GM21717 (cell line): Measurements from ENCODE around the gene VSIG10L.

ENCODE experiments used
- ATAC-seq: cut with Tn5 transposase; IDR thresholded peaks from one replicate; pipeline ENCODE4 v1.9.1; 2021; ENCODE audit warnings: mild to moderate bottlenecking, moderate library complexity; ENCODE audit not compliant: unreplicated experiment

Gene VSIG10L

DNA sequence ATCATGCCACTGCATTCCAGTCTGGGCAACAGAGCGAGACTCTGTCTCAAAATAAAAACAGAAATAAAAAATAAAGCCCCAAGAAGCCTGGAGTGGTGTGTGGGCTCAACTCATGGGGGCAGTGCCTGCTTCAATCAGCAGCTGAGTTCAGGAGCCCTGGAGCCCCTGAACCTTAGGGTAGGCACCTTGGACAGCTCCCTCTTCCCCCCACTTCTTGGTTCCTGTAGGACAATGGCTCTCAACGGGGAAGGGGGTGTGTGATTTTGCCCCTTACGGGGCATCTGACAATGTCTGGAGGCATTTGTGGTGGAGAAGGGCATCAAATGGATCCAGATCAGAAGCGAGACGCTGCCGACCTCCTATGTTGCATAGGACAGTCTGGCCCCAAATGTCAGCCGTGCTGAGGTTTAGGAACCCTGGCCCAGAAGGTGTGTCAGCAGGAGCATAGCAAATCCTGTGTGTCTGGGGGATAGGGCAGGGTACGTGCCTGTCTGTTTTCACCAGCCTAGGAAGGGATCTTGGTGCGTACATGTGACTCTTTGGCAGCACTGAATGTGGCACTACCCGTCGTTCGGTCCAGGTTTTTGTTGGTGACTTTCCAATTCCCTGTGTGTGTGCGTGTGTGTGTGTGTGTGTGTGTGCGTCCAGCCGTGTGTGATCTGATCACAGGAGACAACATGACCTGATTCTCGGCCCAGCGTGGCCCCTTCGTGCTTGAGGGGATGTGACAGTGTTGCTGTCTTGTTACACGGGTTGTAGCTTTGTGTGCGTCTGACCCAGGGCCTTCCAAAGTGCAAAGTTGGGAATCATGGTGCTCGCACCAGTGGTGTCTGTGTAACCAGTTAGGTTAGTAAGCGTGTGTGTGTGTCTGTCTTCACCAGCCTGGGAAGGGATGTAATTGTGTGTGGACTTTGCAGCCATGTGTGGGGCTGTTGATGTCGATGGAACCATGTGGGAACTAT is 23.0 kb downstream of the VSIG10L start:
- no peak for ATAC-seq

DNA sequence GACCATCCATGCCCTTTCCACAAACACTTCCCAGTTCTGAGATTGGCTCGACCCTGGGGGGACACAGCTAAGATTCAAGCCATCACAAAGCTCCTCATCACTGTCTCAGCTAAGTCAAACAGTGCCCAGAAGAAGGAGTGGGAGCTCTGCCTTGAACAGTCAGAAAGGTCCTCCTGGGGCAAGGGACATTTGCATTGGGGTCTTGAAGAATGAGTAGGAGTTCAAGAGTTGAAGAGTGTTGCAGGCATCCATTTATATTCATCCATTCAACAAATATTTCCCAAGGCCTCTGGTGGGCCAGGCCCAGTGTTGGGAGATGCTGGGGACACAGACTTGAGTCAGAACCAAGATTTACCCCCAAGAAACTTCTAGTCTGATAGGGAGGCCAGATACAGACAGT is 24.0 kb downstream of the VSIG10L start:
- no peak for ATAC-seq

DNA sequence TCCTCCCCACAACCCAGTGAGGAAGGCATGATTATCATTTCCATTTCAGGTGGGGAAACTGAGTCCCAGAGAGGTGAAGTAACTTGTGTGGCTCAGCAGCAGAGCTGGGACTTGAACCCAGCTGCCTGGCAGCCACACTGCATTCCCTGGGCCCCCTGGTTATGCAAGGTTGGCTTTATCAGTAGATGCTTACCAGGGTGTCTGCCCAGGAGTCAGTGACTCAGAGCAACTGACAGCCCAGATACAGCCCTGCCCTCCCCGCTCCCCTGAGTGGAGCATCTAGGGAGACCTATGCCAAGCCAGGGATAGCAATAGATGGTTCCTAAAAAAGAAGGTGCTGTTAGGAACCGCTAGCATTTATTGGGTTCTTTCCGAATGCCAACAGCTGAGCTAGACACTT is 24.6 kb downstream of the VSIG10L start:
- ATAC-seq: no peak

- ATAC-seq: no peak
These were observed 25.3 kb downstream of the VSIG10L start for GRCh38 chr19:51316688-51317087.

GRCh38 chr19:51311351-51312257 is 30.3 kb downstream of the VSIG10L start, which contains the start of gene IGLON5:
Gene IGLON5, plus strand, starts transcription at chr19:51311644. Its CDS starts 204 bp downstream, at chr19:51311848.
- ATAC-seq: no peak

GRCh38 chr19:51305479-51305878 is 36.5 kb downstream of the VSIG10L start:
- no peak for ATAC-seq

- ATAC-seq: no peak
These were observed 40.7 kb downstream of the VSIG10L start for GRCh38 chr19:51301266-51301665.

- ATAC-seq: no peak
These were observed 44.5 kb downstream of the VSIG10L start for GRCh38 chr19:51297406-51297805.

DNA sequence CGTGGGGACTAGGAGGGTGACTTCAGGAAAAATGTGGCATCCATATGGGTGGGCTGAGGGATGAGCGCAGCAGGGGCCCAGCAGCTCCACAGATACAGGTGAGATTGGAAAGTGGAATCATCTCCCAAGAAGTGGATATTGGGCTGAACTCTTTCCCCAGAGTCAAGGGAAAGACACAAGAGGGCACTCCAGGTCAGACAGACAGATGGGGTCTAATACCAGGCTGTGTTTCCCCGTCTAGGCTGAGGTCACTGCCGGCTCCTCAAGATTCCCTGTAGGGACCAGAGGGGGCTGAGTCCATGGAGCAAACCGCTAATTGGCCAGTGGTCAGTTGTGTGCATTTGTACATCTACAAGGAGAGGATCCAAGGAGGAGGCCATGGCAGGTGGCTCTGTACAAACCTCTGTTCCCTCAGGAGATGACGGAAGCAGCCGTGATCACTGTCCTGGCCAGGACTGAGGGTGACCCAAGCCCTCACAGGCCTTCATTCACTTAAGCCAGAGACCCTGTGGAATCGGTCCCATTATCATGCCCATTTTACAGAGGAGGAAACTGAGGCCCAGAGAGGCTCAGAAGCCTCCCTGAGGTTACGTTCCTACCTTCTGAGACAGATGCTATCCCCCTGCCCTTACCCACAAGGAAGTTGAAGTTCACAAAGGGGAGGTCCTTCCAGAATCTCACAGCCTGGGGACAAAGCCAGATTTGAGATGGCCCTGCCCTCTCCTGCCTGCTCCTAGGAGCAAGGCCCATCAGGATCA is 45.4 kb downstream of the VSIG10L start:
- no peak for ATAC-seq

DNA sequence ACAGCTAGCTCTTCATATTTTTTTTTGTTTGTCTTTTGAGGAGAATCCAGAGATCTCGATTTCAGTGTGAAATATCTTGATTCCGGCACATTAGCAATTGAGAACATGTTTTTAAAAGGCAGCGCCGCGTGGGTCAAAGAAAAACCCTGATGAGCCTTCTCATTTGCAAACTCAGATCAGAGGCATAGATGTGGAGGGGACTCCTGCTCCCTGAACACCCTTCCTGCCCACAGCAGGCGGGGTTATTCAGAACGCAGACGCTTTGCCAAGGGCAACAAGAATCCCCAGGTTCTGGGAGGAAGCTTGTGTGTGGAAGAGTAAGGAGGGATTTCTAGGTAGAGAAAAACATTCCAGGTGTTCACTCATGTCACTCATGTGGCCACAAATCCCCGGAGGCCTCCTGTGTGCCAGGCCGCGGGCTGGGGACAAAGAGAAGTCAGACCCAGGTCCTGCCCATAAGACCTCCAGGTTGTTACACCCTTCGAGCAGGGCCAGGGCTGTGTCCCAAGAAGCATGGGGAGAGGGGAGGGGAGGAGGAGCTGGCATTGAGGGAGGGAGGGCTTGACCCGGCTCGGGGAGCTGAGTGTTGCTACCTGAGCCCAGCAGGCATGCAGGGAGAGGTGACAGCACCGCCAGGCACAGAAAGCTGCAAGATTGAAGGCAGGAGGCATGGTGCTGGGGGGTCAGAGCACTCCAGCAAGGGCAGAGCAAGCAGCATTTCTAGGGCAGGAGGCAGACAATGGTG is 46.4 kb downstream of the VSIG10L start:
- no peak for ATAC-seq

- no peak for ATAC-seq
These were observed 47.0 kb downstream of the VSIG10L start for GRCh38 chr19:51294977-51295375.

GRCh38 chr19:51294211-51294976 is 47.5 kb downstream of the VSIG10L start:
- no peak for ATAC-seq

- no peak for ATAC-seq
These were observed 48.2 kb downstream of the VSIG10L start for GRCh38 chr19:51293571-51294210.

DNA sequence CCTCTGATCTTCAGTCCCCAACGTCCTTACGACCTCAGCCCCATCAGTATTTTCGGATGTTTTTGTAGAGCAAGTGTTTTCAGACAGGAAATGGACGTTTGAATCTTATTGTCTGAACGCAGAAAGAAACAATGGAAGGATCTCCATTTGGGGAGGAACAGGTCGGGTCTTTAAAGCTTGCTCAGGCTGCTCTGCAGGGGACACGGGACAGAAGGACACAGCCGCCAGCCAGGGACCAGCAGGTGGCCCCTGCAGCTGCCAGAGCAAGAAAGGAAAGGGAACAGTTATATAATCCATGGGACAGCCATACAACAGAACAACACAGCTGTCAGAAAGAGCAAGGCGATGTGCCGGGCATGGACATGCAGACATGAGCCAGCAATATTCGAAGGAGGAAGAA is 49.0 kb downstream of the VSIG10L start:
- ATAC-seq: no peak

DNA sequence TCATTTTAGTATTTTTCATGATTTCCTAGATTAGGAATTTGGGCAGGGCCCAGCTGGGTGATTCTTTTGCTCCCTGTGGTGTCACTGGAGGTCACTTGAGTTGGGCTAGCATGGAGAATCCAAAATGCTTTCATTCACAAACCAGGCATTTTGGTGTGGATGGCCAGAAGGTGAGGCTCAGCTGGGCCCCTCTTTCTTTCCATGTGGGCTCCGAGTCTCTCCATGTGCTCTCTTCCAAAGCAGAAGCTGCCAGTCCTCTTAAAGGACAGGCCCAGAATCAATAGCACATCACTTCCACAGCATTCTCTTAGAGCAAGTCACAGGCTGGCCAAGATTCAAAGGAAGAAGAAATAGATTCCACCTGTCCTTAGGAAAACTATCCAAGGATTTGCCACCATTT is 52.3 kb downstream of the VSIG10L start:
- no peak for ATAC-seq

DNA sequence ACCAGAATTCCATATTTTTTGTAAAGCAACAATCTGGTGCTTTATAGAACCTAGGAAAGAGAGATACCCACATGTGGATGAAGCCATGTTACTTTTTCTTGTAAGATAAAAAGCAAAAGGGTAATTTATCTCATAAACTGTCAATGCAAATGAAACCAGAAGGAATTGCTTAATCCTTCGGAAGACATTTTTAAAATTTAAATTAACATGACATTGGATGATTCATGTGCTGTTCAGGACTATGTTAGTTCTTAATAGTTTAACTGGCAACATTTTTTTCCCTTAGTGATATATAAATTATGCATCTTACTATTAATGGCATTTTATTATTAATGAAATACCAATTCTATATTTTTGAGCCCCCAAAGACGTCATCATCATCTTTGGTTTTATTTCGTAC is 56.3 kb downstream of the VSIG10L start:
- ATAC-seq: no peak

- ATAC-seq: no peak
These were observed 59.6 kb downstream of the VSIG10L start for GRCh38 chr19:51282335-51282734.
